Measurements from ENCODE around the gene DCX. TPM values are rescaled to one million over a fixed set of nuclear protein-coding genes. Genes with fewer than 3 reads are reported as not detected.

Gene DCX
- polyA plus RNA-seq, 3 donors: not detected

DNA sequence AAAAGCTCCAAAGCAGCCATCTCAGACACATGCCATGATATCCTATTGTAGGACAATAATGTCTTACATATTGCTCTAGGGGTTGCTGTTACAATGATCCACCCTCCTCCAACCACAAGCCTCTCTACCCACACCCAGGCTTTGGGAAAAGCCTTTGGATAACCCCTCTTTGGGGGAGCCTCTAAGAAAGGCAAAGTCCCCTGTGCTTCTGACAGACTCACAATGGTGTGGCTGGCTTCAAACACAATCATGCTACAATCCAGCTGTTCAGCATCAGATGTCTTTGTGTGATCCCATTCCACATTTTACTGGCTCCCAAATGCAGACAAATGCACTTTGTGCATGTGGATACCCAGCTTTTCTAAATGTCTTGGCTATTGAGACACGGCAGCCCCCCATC is 75.9 kb downstream of the DCX start:
- Histone ChIP-seq H3K4me3 (replicated peaks in 1 of 3; ENCODE audit: low read depth in 2 of 3, low read length in 3 of 3) (no peak overlapping the region), H3K4me2 (replicated peaks; ENCODE audit: extremely low read depth, low read length, poor library complexity, severe bottlenecking) (no peak overlapping the region), H4K20me1 (ENCODE audit: insufficient read depth, low read length) (no peaks in the 10 kb centered on the region), H3K79me2 (ENCODE audit: insufficient read depth, low read length) (no peaks in the 10 kb centered on the region), H3K36me3 (replicated peaks in 1 of 2; ENCODE audit: control insufficient read depth in 1 of 2, insufficient read depth in 2 of 2, low read length in 2 of 2) (no peaks in the 10 kb centered on the region), H3K4me1 (ENCODE audit: control insufficient read depth in 1 of 2, insufficient read depth in 2 of 2, low read length in 2 of 2) (no peaks in the 10 kb centered on the region), H2AFZ (ENCODE audit: insufficient read depth, low read depth, low read length, poor library complexity, severe bottlenecking) (no peak overlapping the region), H3K27ac (ENCODE audit: low read depth in 1 of 2, low read length in 2 of 2) (no peak overlapping the region), H3K27me3 (ENCODE audit: control insufficient read depth in 2 of 2, insufficient read depth in 2 of 2, low read length in 2 of 2) (no peaks in the 10 kb centered on the region), H3K9ac (ENCODE audit: insufficient read depth, low read length, poor library complexity, severe bottlenecking) (no peak overlapping the region), H3K9me3 (replicated peaks in 1 of 2; ENCODE audit: control insufficient read depth in 1 of 2, insufficient read depth in 1 of 2, low read length in 2 of 2) (no peaks in the 10 kb centered on the region)
- no peaks in the 10 kb centered on the region for H3K4me1 Mint-ChIP-seq
- H3K27ac Mint-ChIP-seq: no peak overlapping the region
- no peak for DNase-seq
- intact Hi-C loops (cut with micrococcal nuclease): no loop called here
- H3K27me3 Mint-ChIP-seq (ENCODE audit: low read depth in 3 of 3): peaks cover 0 to 7% (median 1%) of the 10 kb centered on the region in 3 donors
- no peak for TF ChIP-seq CTCF (IDR thresholded peaks at IDR 0.05)
- peaks cover 0 to 5% (median 2%) of the 10 kb centered on the region in 7 donors for H3K9me3 Mint-ChIP-seq
- WGBS (ENCODE audit: insufficient coverage): no CpG with 5 or more reads among the region's 1 CpG
- no peak overlapping the region for H3K4me3 Mint-ChIP-seq
- no peaks in the 10 kb centered on the region for H3K36me3 Mint-ChIP-seq

DNA sequence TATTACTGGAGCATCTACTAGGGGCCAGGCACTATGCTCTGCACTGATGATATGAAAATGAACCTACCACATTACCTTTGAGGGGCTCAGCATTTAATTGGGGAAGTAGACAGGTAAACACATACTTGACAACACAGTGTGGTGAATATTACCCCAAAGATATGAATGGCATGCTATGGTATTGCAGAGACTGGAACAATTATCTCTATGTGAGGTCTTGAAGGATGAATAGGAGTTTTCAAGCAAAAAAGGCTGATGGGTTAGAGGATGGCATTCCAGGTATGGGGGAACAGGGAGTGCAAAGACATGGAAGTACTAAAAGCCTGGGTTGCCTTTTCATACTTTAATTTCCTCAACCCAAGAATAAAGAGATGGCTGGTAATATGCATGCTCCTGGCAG is 82.6 kb downstream of the DCX start:
- Histone ChIP-seq H3K4me3 (replicated peaks in 1 of 3; ENCODE audit: low read depth in 2 of 3, low read length in 3 of 3) (no peak overlapping the region), H3K4me1 (ENCODE audit: control insufficient read depth in 1 of 2, insufficient read depth in 2 of 2, low read length in 2 of 2) (no peaks in the 10 kb centered on the region), H2AFZ (ENCODE audit: insufficient read depth, low read depth, low read length, poor library complexity, severe bottlenecking) (no peak overlapping the region), H3K36me3 (replicated peaks in 1 of 2; ENCODE audit: control insufficient read depth in 1 of 2, insufficient read depth in 2 of 2, low read length in 2 of 2) (no peaks in the 10 kb centered on the region), H3K27me3 (ENCODE audit: control insufficient read depth in 2 of 2, insufficient read depth in 2 of 2, low read length in 2 of 2) (peaks cover 0 to 4% of the 10 kb centered on the region in 2 donors), H4K20me1 (ENCODE audit: insufficient read depth, low read length) (no peaks in the 10 kb centered on the region), H3K79me2 (ENCODE audit: insufficient read depth, low read length) (no peaks in the 10 kb centered on the region), H3K9me3 (replicated peaks in 1 of 2; ENCODE audit: control insufficient read depth in 1 of 2, insufficient read depth in 1 of 2, low read length in 2 of 2) (no peaks in the 10 kb centered on the region), H3K9ac (ENCODE audit: insufficient read depth, low read length, poor library complexity, severe bottlenecking) (no peak overlapping the region), H3K4me2 (replicated peaks; ENCODE audit: extremely low read depth, low read length, poor library complexity, severe bottlenecking) (no peak overlapping the region), H3K27ac (ENCODE audit: low read depth in 1 of 2, low read length in 2 of 2) (no peak overlapping the region)
- Mint-ChIP-seq H3K36me3 (no peaks in the 10 kb centered on the region), H3K27me3 (ENCODE audit: low read depth in 3 of 3) (peaks cover 0 to 3% (median 0%) of the 10 kb centered on the region in 3 donors), H3K4me3 (no peak overlapping the region), H3K9me3 (no peaks in the 10 kb centered on the region), H3K27ac (no peak overlapping the region), H3K4me1 (no peaks in the 10 kb centered on the region)
- no peak for TF ChIP-seq CTCF (IDR thresholded peaks at IDR 0.05)
- intact Hi-C loops (cut with micrococcal nuclease): no loop called here
- DNase-seq: no peak
